Measurements from ENCODE around the gene RAB40C. TPM values are rescaled to one million over a fixed set of nuclear protein-coding genes. Genes with fewer than 3 reads are reported as not detected.

The RAB40C gene
- total and polyA plus RNA-seq, 2 experiments from 2014 or later = 30.2 to 32.7 TPM

GRCh38 chr16:555528-556473 lies 34.1 kb upstream of the RAB40C start:
- Histone ChIP-seq H3K27me3 (peaks cover 19% of the 10 kb centered on the region), H2AFZ (no peak overlapping the region), H3K4me3 (no peak overlapping the region), H3K79me2 (no peaks in the 10 kb centered on the region), H3K9me2 (replicated peaks; ENCODE audit: insufficient read depth) (no peaks in the 10 kb centered on the region), H3K4me1 (ENCODE audit: insufficient read depth) (no peaks in the 10 kb centered on the region), H3K27ac (no peak overlapping the region), H3K36me3 (replicated peaks; ENCODE audit: insufficient read depth, low read depth) (no peaks in the 10 kb centered on the region), H3K4me2 (no peak overlapping the region), H4K20me1 (ENCODE audit: insufficient read depth, poor library complexity, severe bottlenecking) (no peaks in the 10 kb centered on the region), H3K9me3 (ENCODE audit: low read depth) (no peaks in the 10 kb centered on the region)
- DNase-seq (ENCODE audit: low spot score) = no peak
- WGBS (ENCODE audit: low lambda C conversion rate, missing lambda C conversion rate) = 89% methylated on average over 16 of the region's 32 CpGs
- no peak for TF ChIP-seq EZH2 (IDR thresholded peaks at IDR 0.05; ENCODE audit: borderline replicate concordance)

GRCh38 chr16:556474-557173 lies 33.2 kb upstream of the RAB40C start:
- H3K27ac ChIP-seq = no peak overlapping the region
- H3K9me3 ChIP-seq (ENCODE audit: low read depth) = no peaks in the 10 kb centered on the region
- WGBS (ENCODE audit: low lambda C conversion rate, missing lambda C conversion rate) = 87% methylated on average over 18 of the region's 32 CpGs
- H4K20me1 ChIP-seq (ENCODE audit: insufficient read depth, poor library complexity, severe bottlenecking) = no peaks in the 10 kb centered on the region
- no peak overlapping the region for H2AFZ ChIP-seq
- no peak for TF ChIP-seq EZH2phosphoT487 (IDR thresholded peaks at IDR 0.05; ENCODE audit: low read depth, severe bottlenecking, unreplicated experiment)
- no peak for TF ChIP-seq EZH2 (IDR thresholded peaks at IDR 0.05; ENCODE audit: borderline replicate concordance)
- no peak for TF ChIP-seq CTCF (IDR thresholded peaks at IDR 0.05; ENCODE audit: poor library complexity)
- no peaks in the 10 kb centered on the region for H3K4me1 ChIP-seq (ENCODE audit: insufficient read depth)
- H3K36me3 ChIP-seq (replicated peaks; ENCODE audit: insufficient read depth, low read depth) = no peaks in the 10 kb centered on the region
- peaks cover 27% of the 10 kb centered on the region for H3K27me3 ChIP-seq
- H3K4me2 ChIP-seq = no peak overlapping the region
- no peak overlapping the region for H3K4me3 ChIP-seq
- H3K79me2 ChIP-seq = no peaks in the 10 kb centered on the region
- H3K9me2 ChIP-seq (replicated peaks; ENCODE audit: insufficient read depth) = no peaks in the 10 kb centered on the region
- no peak for DNase-seq (ENCODE audit: low spot score)

GRCh38 chr16:557463-558297 lies 32.2 kb upstream of the RAB40C start:
- H3K9me3 ChIP-seq (ENCODE audit: low read depth) = no peaks in the 10 kb centered on the region
- H3K4me2 ChIP-seq = no peak overlapping the region
- H3K36me3 ChIP-seq (replicated peaks; ENCODE audit: insufficient read depth, low read depth) = no peaks in the 10 kb centered on the region
- WGBS (ENCODE audit: low lambda C conversion rate, missing lambda C conversion rate) = 91% methylated on average over 22 of the region's 23 CpGs
- H3K4me3 ChIP-seq = no peak overlapping the region
- peaks cover 30% of the 10 kb centered on the region for H3K27me3 ChIP-seq
- H2AFZ ChIP-seq = no peak overlapping the region
- no peak for TF ChIP-seq CTCF (IDR thresholded peaks at IDR 0.05; ENCODE audit: poor library complexity)
- TF ChIP-seq EZH2 (IDR thresholded peaks at IDR 0.05; ENCODE audit: borderline replicate concordance) = no peak
- no peak for TF ChIP-seq EZH2phosphoT487 (IDR thresholded peaks at IDR 0.05; ENCODE audit: low read depth, severe bottlenecking, unreplicated experiment)
- no peaks in the 10 kb centered on the region for H3K79me2 ChIP-seq
- no peaks in the 10 kb centered on the region for H3K4me1 ChIP-seq (ENCODE audit: insufficient read depth)
- no peaks in the 10 kb centered on the region for H3K9me2 ChIP-seq (replicated peaks; ENCODE audit: insufficient read depth)
- H4K20me1 ChIP-seq (ENCODE audit: insufficient read depth, poor library complexity, severe bottlenecking) = no peaks in the 10 kb centered on the region
- H3K27ac ChIP-seq = no peak overlapping the region
- DNase-seq (ENCODE audit: low spot score) = no peak

Measured in hepatocyte (in vitro differentiated cells).